B cell (primary cell): ENCODE results near the gene PPP3CA. TPM values are rescaled to one million over a fixed set of nuclear protein-coding genes. Genes with fewer than 3 reads are reported as not detected.

Experiments used
- ATAC-seq: fragments of 200-7000 bp; cut with Tn5 transposase; one replicate; pipeline ENCODE4 v1.10.0; 2021; ENCODE audit warnings: low read depth, mild to moderate bottlenecking, moderate number of reproducible peaks, moderate library complexity
- CTCF ChIA-PET: fragments of 350-600 bp; sonication (Branson Sonifier 250); formaldehyde crosslinking; loops from one replicate; lab custom pipeline; 2021; ENCODE audit warnings: antibody characterized with exemption, inconsistent platforms; lab: Charles Lee
- POLR2A ChIA-PET: fragments of 350-600 bp; sonication (Branson Sonifier 250); formaldehyde crosslinking; loops from one replicate; lab custom pipeline; 2021; ENCODE audit warnings: antibody characterized with exemption; lab: Charles Lee
- DNase-seq: peaks from one replicate; pipeline ENCODE4 v3.0.0; 2013
- H2AFZ ChIP-seq: 2 replicates; pipeline ENCODE4 v1.6.1; 2012; ENCODE audit warnings: mild to moderate bottlenecking, low read depth, low read length; ENCODE audit not compliant: insufficient read depth, poor library complexity, severe bottlenecking
- H3K27ac ChIP-seq, 2 donors: 1 replicate in 1 of 2; 2 replicates in 1 of 2; pipeline ENCODE4 v1.5.1; 2012 to 2013; ENCODE audit warnings: low read length in 2 of 2, mild to moderate bottlenecking in 2 of 2, moderate library complexity in 1 of 2
- H3K27me3 ChIP-seq, 4 experiments: fragments of 200-600 bp in 1 of 4; sonication (generic) in 1 of 4; replicated peaks in 1 of 4; 1 replicate in 2 of 4; 2 replicates in 2 of 4; pipeline versions ENCODE4 v1.6.1 to v1.7.0; 2013 to 2016; ENCODE audit warnings: low read length in 3 of 4, mild to moderate bottlenecking in 2 of 4, mixed read lengths in 1 of 4, moderate library complexity in 1 of 4; ENCODE audit not compliant: insufficient read depth in 4 of 4, control insufficient read depth in 3 of 4; ENCODE audit errors: control extremely low read depth in 1 of 4
- H3K36me3 ChIP-seq, 2 experiments: replicated peaks in 1 of 2; 1 replicate in 1 of 2; 2 replicates in 1 of 2; pipeline versions ENCODE4 v1.6.1 to v1.7.1; 2013; ENCODE audit warnings: low read length in 1 of 2; ENCODE audit not compliant: insufficient read depth in 2 of 2, control insufficient read depth in 1 of 2; ENCODE audit errors: control extremely low read depth in 1 of 2, extremely low read depth in 1 of 2
- H3K4me1 ChIP-seq, 2 donors: fragments of 200-600 bp in 1 of 2; sonication (generic) in 1 of 2; 1 replicate in 1 of 2; 2 replicates in 1 of 2; pipeline versions ENCODE4 v1.5.1 to v1.6.1; 2013 to 2017; ENCODE audit warnings: low read length in 2 of 2; ENCODE audit not compliant: control insufficient read depth in 2 of 2, insufficient read depth in 2 of 2
- H3K4me2 ChIP-seq: replicated peaks from 2 replicates; pipeline ENCODE3; 2012; ENCODE audit warnings: mild to moderate bottlenecking, low read depth, low read length; ENCODE audit not compliant: poor library complexity, severe bottlenecking
- H3K4me3 ChIP-seq, 5 experiments: fragments of 200-600 bp in 1 of 5; sonication (generic) in 1 of 5; 1 replicate in 3 of 5; 2 replicates in 2 of 5; pipeline versions ENCODE4 v1.5.1 to v1.7.0; 2011 to 2016; ENCODE audit warnings: low read length in 4 of 5, mild to moderate bottlenecking in 4 of 5, low read depth in 2 of 5, control low read depth in 1 of 5, moderate library complexity in 1 of 5; ENCODE audit not compliant: insufficient read depth in 1 of 5; ENCODE audit errors: control extremely low read depth in 1 of 5, extremely low read depth in 1 of 5
- H3K79me2 ChIP-seq: fragments of 200-600 bp; sonication (generic); one replicate; pipeline ENCODE4 v1.6.0; 2016; ENCODE audit warnings: low read length; ENCODE audit not compliant: control insufficient read depth, insufficient read depth
- H3K9ac ChIP-seq: fragments of 200-600 bp; sonication (generic); 2 replicates; pipeline ENCODE4 v1.6.1; 2017; ENCODE audit warnings: mild to moderate bottlenecking, low read length, moderate library complexity
- H3K9me3 ChIP-seq, 3 donors: one replicate each; pipeline versions ENCODE4 v1.6.1 to v1.7.1; 2013; ENCODE audit warnings: low read length in 2 of 3; ENCODE audit not compliant: control insufficient read depth in 2 of 3, insufficient read depth in 1 of 3; ENCODE audit errors: control extremely low read depth in 1 of 3
- H4K20me1 ChIP-seq: 2 replicates; pipeline ENCODE4 v1.6.0; 2012; ENCODE audit warnings: mild to moderate bottlenecking, low read length; ENCODE audit not compliant: insufficient read depth, control insufficient read depth, poor library complexity, severe bottlenecking
- H3K27ac Mint-ChIP-seq: one replicate; pipeline ENCODE4 v1.8.0; 2021; ENCODE audit warnings: mixed read lengths
- H3K27me3 Mint-ChIP-seq: one replicate; pipeline ENCODE4 v1.8.0; 2021; ENCODE audit warnings: mixed read lengths
- H3K4me1 Mint-ChIP-seq: one replicate; pipeline ENCODE4 v1.8.0; 2021; ENCODE audit warnings: mixed read lengths
- H3K4me3 Mint-ChIP-seq: one replicate; pipeline ENCODE4 v1.8.0; 2021; ENCODE audit warnings: mixed read lengths
- H3K9me3 Mint-ChIP-seq: one replicate; pipeline ENCODE4 v1.8.0; 2022; ENCODE audit warnings: mixed read lengths; ENCODE audit not compliant: insufficient read depth
- CTCF ChIP-seq: fragments of 200-600 bp; IDR thresholded peaks from one replicate; pipeline ENCODE4 v1.8.0; 2022; ENCODE audit warnings: antibody characterized with exemption, mild to moderate bottlenecking
- EZH2 ChIP-seq: IDR thresholded peaks from 2 replicates; pipeline ENCODE4 v1.6.1; 2012; ENCODE audit warnings: borderline replicate concordance, low read depth, mild to moderate bottlenecking, moderate library complexity, low read length; ENCODE audit not compliant: insufficient read depth, poor library complexity, severe bottlenecking
- WGBS: methylation state at CpG from one replicate; pipeline ENCODE4 v1.1.5; 2013; ENCODE audit warnings: missing lambda C conversion rate; ENCODE audit not compliant: insufficient coverage; 5-methylcytosine and 5-hydroxymethylcytosine counted together
- intact Hi-C: fragments of 100-400 bp; cut with micrococcal nuclease; formaldehyde crosslinking; loops from one replicate; pipeline ENCODE4 v1.10.0; 2022
- polyA plus RNA-seq: library from polyadenylated mRNA; depleted of rRNA; stranded (reverse); fragments of >200 nt; gene quantifications from 2 replicates; pipeline ENCODE4 v1.2.3, GENCODE V29; 2012
- total RNA-seq, 2 donors: library from RNA; stranded (reverse); fragments of 120-200 nt in 1 of 2; gene quantifications; 1 replicate in 1 of 2; 2 replicates in 1 of 2; pipeline versions ENCODE4 v1.2.3 to v1.2.4, GENCODE V29; 2013 to 2022

Gene PPP3CA
- total and polyA plus RNA-seq, 2 donors (not counting 1 experiment from before 2014, with no cell fraction given), result 14.3 to 85.1 TPM

GRCh38 chr4:101366331-101366730 is 19.0 kb upstream of the PPP3CA start:
- Histone ChIP-seq H3K4me2 (no peak overlapping the region), H3K79me2 (no peaks in the 10 kb centered on the region), H3K9ac (no peak overlapping the region), H3K4me1 (no peaks in the 10 kb centered on the region), H3K36me3 (no peaks in the 10 kb centered on the region), H4K20me1 (no peaks in the 10 kb centered on the region), H2AFZ (no peak overlapping the region), H3K27me3 (no peaks in the 10 kb centered on the region), H3K9me3 (peaks cover 0 to 9% (median 5%) of the 10 kb centered on the region in 3 donors), H3K27ac (no peak overlapping the region), H3K4me3 (no peak overlapping the region)
- DNase-seq, result no peak
- POLR2A ChIA-PET, result no interaction called here
- Mint-ChIP-seq H3K4me3 (no peak overlapping the region), H3K9me3 (peaks cover 3% of the 10 kb centered on the region), H3K4me1 (no peaks in the 10 kb centered on the region), H3K27me3 (no peaks in the 10 kb centered on the region), H3K27ac (no peak overlapping the region)
- intact Hi-C loops, result no loop called here
- TF ChIP-seq EZH2 (no peak), CTCF (no peak)
- CTCF ChIA-PET, result no interaction called here
- ATAC-seq, result no peak

GRCh38 chr4:101357751-101358150 is 10.4 kb upstream of the PPP3CA start:
- Histone ChIP-seq H3K9me3 (no peaks in the 10 kb centered on the region), H3K4me1 (peaks cover 22 to 24% of the 10 kb centered on the region in 2 donors), H3K27ac (no peak overlapping the region), H2AFZ (no peak overlapping the region), H3K79me2 (peaks cover 13% of the 10 kb centered on the region), H3K27me3 (no peaks in the 10 kb centered on the region), H3K4me2 (no peak overlapping the region), H3K9ac (no peak overlapping the region), H3K36me3 (no peaks in the 10 kb centered on the region), H4K20me1 (no peaks in the 10 kb centered on the region), H3K4me3 (no peak overlapping the region)
- WGBS, result 89% methylated on average over 3 of the region's 3 CpGs
- ATAC-seq (no peak), DNase-seq (no peak)
- H3K9me3 Mint-ChIP-seq, result no peaks in the 10 kb centered on the region
- H3K27ac Mint-ChIP-seq, result no peak overlapping the region
- H3K27me3 Mint-ChIP-seq, result no peaks in the 10 kb centered on the region
- ChIA-PET CTCF (no interaction called here), POLR2A (no interaction called here)
- intact Hi-C loops, result no loop called here
- H3K4me3 Mint-ChIP-seq, result no peak overlapping the region
- TF ChIP-seq CTCF, result no peak
- no peak for TF ChIP-seq EZH2
- H3K4me1 Mint-ChIP-seq, result peaks cover 30% of the 10 kb centered on the region
